Frontal cortex (tissue), 4 donors: Measurements from ENCODE around the gene FIGNL2. TPM values are rescaled to one million over a fixed set of nuclear protein-coding genes. Genes with fewer than 3 reads are reported as not detected.
A peak's percentile ranks its signal among the peaks of the same experiment; 100 is the strongest.

Experiments
- DNase-seq, 2 donors: peaks; one replicate each; pipeline ENCODE4 v3.0.0; 2012; ENCODE audit warnings: low spot score in 2 of 2
- FAIRE-seq: peaks from 2 replicates; lab custom pipeline; 2012; peaks lifted over from hg19 to GRCh38; lab: Jason Lieb, UNC
- total RNA-seq: library from RNA; depleted of rRNA; stranded (reverse); fragments of >200 nt; gene quantifications from one replicate; pipeline ENCODE4 v1.2.3, GENCODE V29; 2014
- donor health status: control.
- donor health status: control.
- donor health status: control.

The FIGNL2 gene
- total RNA-seq, 1 donor from 2014 or later, result 0.82 TPM

- DNase-seq (no peak), FAIRE-seq (no peak)
These were observed 56.1 kb downstream of the FIGNL2 start for GRCh38 chr12:51792417-51792816.

- FAIRE-seq (no peak), DNase-seq (no peak)
These were observed 59.6 kb downstream of the FIGNL2 start for GRCh38 chr12:51788876-51789275.

- no peak for FAIRE-seq
These were observed 62.6 kb downstream of the FIGNL2 start for GRCh38 chr12:51785906-51786305.

GRCh38 chr12:51784688-51785087, 63.8 kb downstream of the FIGNL2 start:
- FAIRE-seq, result no peak
- DNase-seq, result no peak

More at GRCh38 chr12:51785906-51786305, 62.6 kb downstream of the FIGNL2 start:
- no peak for DNase-seq

GRCh38 chr12:51779876-51780275, 68.6 kb downstream of the FIGNL2 start:
- DNase-seq (peak; percentile 17 to 26), FAIRE-seq (no peak)

- DNase-seq (no peak), FAIRE-seq (no peak)
These were observed 70.5 kb downstream of the FIGNL2 start for GRCh38 chr12:51777973-51778372.

GRCh38 chr12:51777457-51777856, 71.1 kb downstream of the FIGNL2 start:
- DNase-seq, result no peak
- no peak for FAIRE-seq

- DNase-seq (no peak), FAIRE-seq (no peak)
These were observed 73.6 kb downstream of the FIGNL2 start for GRCh38 chr12:51774933-51775332.

GRCh38 chr12:51773145-51773869, 75.2 kb downstream of the FIGNL2 start:
- DNase-seq (no peak), FAIRE-seq (no peak)

- DNase-seq (no peak), FAIRE-seq (no peak)
These were observed 77.5 kb downstream of the FIGNL2 start for GRCh38 chr12:51771008-51771407.

Other genes with a start within 250 kb of the FIGNL2 start
- gene ANKRD33, start 39.4 kb upstream of the FIGNL2 start, total RNA-seq, result not detected
- gene ACVRL1, start 58.8 kb upstream of the FIGNL2 start, total RNA-seq, result 9.4 TPM
- 43.2 TPM for gene ACVR1B, start 103.0 kb upstream of the FIGNL2 start, total RNA-seq
- 2.4 TPM for gene TAMALIN, start 158.2 kb upstream of the FIGNL2 start, total RNA-seq
- gene NR4A1, start 202.7 kb upstream of the FIGNL2 start, total RNA-seq, result 5.3 TPM
- 26.5 TPM for gene ATG101, start 221.3 kb upstream of the FIGNL2 start, total RNA-seq
- not detected for gene SMIM41, start 231.0 kb upstream of the FIGNL2 start, total RNA-seq